Motor neuron (in vitro differentiated cells): ENCODE measurements around the gene DCC. TPM values are rescaled to one million over a fixed set of nuclear protein-coding genes. Genes with fewer than 3 reads are reported as not detected.
"Not testable (repeated sequence)": the region's sequence is repeated elsewhere in the genome, so short reads cannot be mapped to it uniquely, and the experiment has no call there.

Experiments
- ATAC-seq, 8 experiments: fragments of 200-7000 bp; cut with Tn5 transposase; replicated peaks in 6 of 8; 2 replicates each; pipeline ENCODE4 v1.8.0; 2021; ENCODE audit warnings: mild to moderate bottlenecking in 8 of 8, moderate library complexity in 8 of 8
- H3K27ac ChIP-seq, 2 donors: fragments of 250-450 bp; sonication (Bioruptor Pico); 2 replicates each; pipeline ENCODE4 v1.9.0; 2021; ENCODE audit warnings: antibody characterized with exemption in 2 of 2, mild to moderate bottlenecking in 2 of 2, moderate library complexity in 1 of 2
- H3K4me1 ChIP-seq, 2 donors: fragments of 250-450 bp; sonication (Bioruptor Pico); replicated peaks in 1 of 2; 2 replicates each; pipeline ENCODE4 v1.6.1; 2021; ENCODE audit warnings: antibody characterized with exemption in 2 of 2, mild to moderate bottlenecking in 2 of 2, moderate library complexity in 1 of 2
- H3K4me3 ChIP-seq, 5 donors: fragments of 250-450 bp; sonication (Bioruptor Pico); 2 replicates each; pipeline ENCODE4 v1.9.0; 2021; ENCODE audit warnings: antibody characterized with exemption in 5 of 5, mild to moderate bottlenecking in 5 of 5, moderate library complexity in 4 of 5
- WGBS, 10 experiments: fragments of 450-650 bp; shearing (Covaris generic); methylation state at CpG; one replicate each; pipeline ENCODE4 v1.0.0; 2022; 5-methylcytosine and 5-hydroxymethylcytosine counted together
- in situ Hi-C, 9 experiments: fragments of 400-800 bp; cut with MboI; loops; one replicate each; pipeline ENCODE4 v1.15.0; 2021; ENCODE audit warnings: low sequenced_read_pairs in 9 of 9, low pct_unique_long_range_greater_than_20kb in 2 of 9; ENCODE audit not compliant: unreplicated experiment in 9 of 9
- total RNA-seq, 8 experiments: library from RNA; unstranded; fragments of 300-600 nt; gene quantifications; 2 replicates each; pipeline versions ENCODE4 v1.2.3 to v1.2.4, GENCODE V29; 2022

DCC gene
- total RNA-seq, 8 experiments from 2014 or later: 0.04 to 66.0 (median 48.3) TPM; not detected in 2

- no peak for ATAC-seq
- peaks cover 0 to 3% of the 10 kb centered on the region in 2 donors for H3K4me1 ChIP-seq
- H3K27ac ChIP-seq: no peak overlapping the region
- H3K4me3 ChIP-seq: no peak overlapping the region
- WGBS, 10 experiments: 0 to 100% (median 79%) methylated on average over 1 to 3 of the region's 3 CpGs
- in situ Hi-C loops: no loop called here
Measured at GRCh38 chr18:53486296-53486695, 1146.3 kb downstream of the DCC start.

- in situ Hi-C loops: no loop called here
- ATAC-seq: peak in 1 of 8 experiments; percentile 36
- H3K27ac ChIP-seq: no peak overlapping the region
Measured at GRCh38 chr18:53489266-53489665, 1149.3 kb downstream of the DCC start.

GRCh38 chr18:53490019-53490418 is 1150.0 kb downstream of the DCC start:
- no peak overlapping the region for H3K4me3 ChIP-seq
- H3K27ac ChIP-seq: no peak overlapping the region
- in situ Hi-C loops: no loop called here
- no peak for ATAC-seq
- WGBS, 10 experiments: 6 to 100% (median 82%) methylated on average over 2 of the region's 2 CpGs
- peaks cover 0 to 3% of the 10 kb centered on the region in 2 donors for H3K4me1 ChIP-seq

More at GRCh38 chr18:53489266-53489665, 1149.3 kb downstream of the DCC start:
- Histone ChIP-seq H3K4me1 (peaks cover 0 to 3% of the 10 kb centered on the region in 2 donors), H3K4me3 (no peak overlapping the region)
- WGBS, 10 experiments: 0 to 78% (median 48%) methylated on average over 1 to 3 of the region's 3 CpGs; no CpG with 5 or more reads in 1 of the 10 experiments

GRCh38 chr18:53496028-53496427 is 1156.0 kb downstream of the DCC start:
- no peak overlapping the region for H3K27ac ChIP-seq
- H3K4me3 ChIP-seq: no peak overlapping the region
- 86 to 100% (median 95%) methylated on average over 1 to 3 of the region's 3 CpGs; no CpG with 5 or more reads in 7 of the 10 experiments for WGBS, 10 experiments
- no peaks in the 10 kb centered on the region for H3K4me1 ChIP-seq
- in situ Hi-C loops: no loop called here
- ATAC-seq: no peak

GRCh38 chr18:53503914-53504441 is 1164.0 kb downstream of the DCC start:
- H3K4me3 ChIP-seq: no peak overlapping the region
- WGBS, 10 experiments: 0 to 32% (median 12%) methylated on average over 1 to 7 of the region's 7 CpGs; no CpG with 5 or more reads in 1 of the 10 experiments
- peaks cover 32 to 48% of the 10 kb centered on the region in 2 donors for H3K4me1 ChIP-seq
- H3K27ac ChIP-seq: no peak overlapping the region
- ATAC-seq: peak in 5 of 8 experiments; percentile 85 to 94 (median 90)
- in situ Hi-C loops: no loop called here

GRCh38 chr18:53508529-53508928 is 1168.5 kb downstream of the DCC start:
- H3K27ac ChIP-seq: no peak overlapping the region
- peaks cover 17 to 30% of the 10 kb centered on the region in 2 donors for H3K4me1 ChIP-seq
- ATAC-seq: no peak
- in situ Hi-C loops: no loop called here
- no peak overlapping the region for H3K4me3 ChIP-seq
- 0 to 92% (median 51%) methylated on average over 1 to 3 of the region's 3 CpGs; no CpG with 5 or more reads in 3 of the 10 experiments for whole genome bisulfite sequencing, 10 experiments

GRCh38 chr18:53509886-53510285 is 1169.9 kb downstream of the DCC start:
- 25 to 100% (median 100%) methylated on average over 1 to 2 of the region's 2 CpGs; no CpG with 5 or more reads in 3 of the 10 experiments for WGBS, 10 experiments
- H3K27ac ChIP-seq: no peak overlapping the region
- ATAC-seq: peak in 1 of 8 experiments; percentile 14

GRCh38 chr18:53511725-53512124 is 1171.7 kb downstream of the DCC start:
- H3K27ac ChIP-seq, H3K4me1 ChIP-seq, ATAC-seq, H3K4me3 ChIP-seq, in situ Hi-C loops: not testable (repeated sequence)
- WGBS, 10 experiments: 64 to 72% methylated on average over 3 to 4 of the region's 15 CpGs; no CpG with 5 or more reads in 8 of the 10 experiments

More at GRCh38 chr18:53509886-53510285, 1169.9 kb downstream of the DCC start:
- in situ Hi-C loops: no loop called here
- no peak overlapping the region for H3K4me3 ChIP-seq
- peaks cover 5 to 19% of the 10 kb centered on the region in 2 donors for H3K4me1 ChIP-seq

GRCh38 chr18:53521068-53521467 is 1181.1 kb downstream of the DCC start:
- in situ Hi-C loops: no loop called here
- H3K27ac ChIP-seq: no peak overlapping the region
- ATAC-seq: peak in 3 of 8 experiments; percentile 50 to 62 (median 60)
- 0 to 85% (median 44%) methylated on average over 1 to 7 of the region's 7 CpGs; no CpG with 5 or more reads in 1 of the 10 experiments for WGBS, 10 experiments
- no peak overlapping the region for H3K4me3 ChIP-seq
- H3K4me1 ChIP-seq: peaks cover 12 to 18% of the 10 kb centered on the region in 2 donors

GRCh38 chr18:53526101-53526870 is 1186.3 kb downstream of the DCC start:
- peaks cover 0 to 6% of the 10 kb centered on the region in 2 donors for H3K4me1 ChIP-seq
- WGBS, 10 experiments: 0 to 100% (median 77%) methylated on average over 1 to 4 of the region's 4 CpGs
- H3K4me3 ChIP-seq: no peak overlapping the region
- no peak overlapping the region for H3K27ac ChIP-seq
- in situ Hi-C loops: no loop called here
- ATAC-seq: no peak

- Histone ChIP-seq H3K27ac (no peak overlapping the region), H3K4me3 (no peak overlapping the region), H3K4me1 (peaks cover 0 to 2% of the 10 kb centered on the region in 2 donors)
- no peak for ATAC-seq
- WGBS, 10 experiments: 13 to 100% (median 85%) methylated on average over 1 to 2 of the region's 2 CpGs
- in situ Hi-C loops: no loop called here
Measured at GRCh38 chr18:53527365-53527764, 1187.4 kb downstream of the DCC start.

GRCh38 chr18:53531187-53531586 is 1191.2 kb downstream of the DCC start:
- peak in 3 of 8 experiments; percentile 29 to 66 (median 50) for ATAC-seq
- in situ Hi-C loops: no loop called here
- Histone ChIP-seq H3K4me3 (no peak overlapping the region), H3K27ac (no peak overlapping the region), H3K4me1 (peaks cover 0 to 2% of the 10 kb centered on the region in 2 donors)

GRCh38 chr18:53531896-53532295 is 1191.9 kb downstream of the DCC start:
- in situ Hi-C loops: no loop called here
- Histone ChIP-seq H3K4me1 (peaks cover 6 to 8% of the 10 kb centered on the region in 2 donors), H3K27ac (no peak overlapping the region), H3K4me3 (no peak overlapping the region)
- WGBS, 10 experiments: 0 to 71% (median 24%) methylated on average over 1 of the region's 1 CpG; no CpG with 5 or more reads in 2 of the 10 experiments
- ATAC-seq: peak in 1 of 8 experiments; percentile 36
